GM23248 (cell line): ENCODE measurements around the gene CADM1.

Source experiments
- EZH2 ChIP-seq: fragments of 200-600 bp; sonication (generic); IDR thresholded peaks from 2 replicates; pipeline ENCODE4 v1.6.1; 2018; ENCODE audit warnings: antibody characterized with exemption, mild to moderate bottlenecking; ENCODE audit not compliant: insufficient read depth, poor library complexity, severe bottlenecking
- EZH2phosphoT487 ChIP-seq: fragments of 200-600 bp; sonication (generic); IDR thresholded peaks from 2 replicates; pipeline ENCODE4 v1.6.1; 2018; ENCODE audit warnings: antibody characterized with exemption, moderate library complexity, mild to moderate bottlenecking, low read depth; ENCODE audit not compliant: insufficient read depth

GRCh38 chr11:115161876-115162275 is 342.3 kb downstream of the CADM1 start:
- no peak for TF ChIP-seq EZH2phosphoT487
- TF ChIP-seq EZH2 = no peak
